A549 (cell line): ENCODE measurements around the gene TMEM203. TPM values are rescaled to one million over a fixed set of nuclear protein-coding genes. Genes with fewer than 3 reads are reported as not detected.
A peak's percentile ranks its signal among the peaks of the same experiment; 100 is the strongest.

Experiments
- ATAC-seq, 2 experiments: fragments of 200-7000 bp in 1 of 2; fragments of >200 bp in 1 of 2; cut with Nextera tagmentation in 1 of 2; cut with Tn5 transposase in 1 of 2; 3 replicates each; pipeline versions ENCODE4 v1.8.0 to v1.9.1; 2018 to 2020; ENCODE audit warnings: mild to moderate bottlenecking in 1 of 2, moderate library complexity in 1 of 2
- CTCF ChIA-PET: fragments of 300-600 bp; sonication (Branson Sonifier 250); formaldehyde crosslinking; extraction: SDS; loops from one replicate; lab custom pipeline; 2021; ENCODE audit warnings: antibody characterized with exemption, inconsistent platforms; lab: Yijun Ruan, JAX
- POLR2A ChIA-PET: fragments of 350-600 bp; formaldehyde crosslinking; extraction: SDS; loops from one replicate; lab custom pipeline; 2021; ENCODE audit warnings: antibody characterized with exemption, inconsistent platforms; lab: Yijun Ruan, JAX
- DNase-seq, 2 experiments: peaks; one replicate each; pipeline versions ENCODE4 v3.0.0 to v3.0.0-alpha.2; 2011 to 2016; ENCODE audit warnings: low read depth in 1 of 2, low spot score in 1 of 2
- FAIRE-seq: peaks from 2 replicates; lab custom pipeline; 2011; peaks lifted over from hg19 to GRCh38; lab: Jason Lieb, UNC
- H3K27ac ChIP-seq, 2 experiments: fragments of >200 bp; sonication (Bioruptor Twin); formaldehyde crosslinking; 3 replicates each; pipeline ENCODE4 v1.5.1; 2016 to 2017
- H3K4me1 ChIP-seq: fragments of >200 bp; sonication (Bioruptor Twin); formaldehyde crosslinking; 3 replicates; pipeline ENCODE4 v1.6.1; 2016
- H3K4me2 ChIP-seq: fragments of >200 bp; sonication (Bioruptor Twin); formaldehyde crosslinking; 3 replicates; pipeline ENCODE4 v1.6.1; 2016
- H3K4me3 ChIP-seq: fragments of >200 bp; sonication (Bioruptor Twin); formaldehyde crosslinking; 3 replicates; pipeline ENCODE4 v1.5.1; 2016
- H3K9me3 ChIP-seq: fragments of >200 bp; sonication (Bioruptor Twin); formaldehyde crosslinking; 3 replicates; pipeline ENCODE4 v1.6.1; 2016
- HEYL ChIP-seq: fragments of 250-450 bp; sonication (Bioruptor Pico); IDR thresholded peaks from 2 replicates; pipeline ENCODE4 v1.8.0; 2021; ENCODE audit warnings: mild to moderate bottlenecking, moderate library complexity
- HOXA7 ChIP-seq: fragments of 250-450 bp; sonication (Bioruptor Pico); IDR thresholded peaks from 2 replicates; pipeline ENCODE4 v1.5.0; 2020; ENCODE audit warnings: mild to moderate bottlenecking, moderate library complexity
- HOXB13 ChIP-seq: fragments of 250-450 bp; sonication (Bioruptor Pico); IDR thresholded peaks from 2 replicates; pipeline ENCODE4 v1.5.0; 2020; ENCODE audit warnings: low read depth, mild to moderate bottlenecking, moderate library complexity
- JUN ChIP-seq, 2 experiments: fragments of >200 bp; sonication (Bioruptor Twin); formaldehyde crosslinking; IDR thresholded peaks; 2 replicates in 1 of 2; 3 replicates in 1 of 2; pipeline ENCODE4 v1.6.1; 2016 to 2017
- PBX3 ChIP-seq: IDR thresholded peaks from 2 replicates; pipeline ENCODE4 v1.6.1; 2012
- POLR2A ChIP-seq: IDR thresholded peaks from 2 replicates; pipeline ENCODE4 v1.6.1; 2012; ENCODE audit warnings: mild to moderate bottlenecking, low read length
- RAD21 ChIP-seq, 2 experiments: fragments of >200 bp in 1 of 2; sonication (Bioruptor Twin) in 1 of 2; formaldehyde crosslinking in 1 of 2; IDR thresholded peaks in 1 of 2; conservative IDR thresholded peaks in 1 of 2; 2 replicates in 1 of 2; 3 replicates in 1 of 2; pipeline ENCODE4 v1.6.1; 2012 to 2018; ENCODE audit warnings: inconsistent platforms in 1 of 2
- SMC3 ChIP-seq: fragments of >200 bp; sonication (Bioruptor Twin); formaldehyde crosslinking; IDR thresholded peaks from 3 replicates; pipeline ENCODE4 v1.6.1; 2018; ENCODE audit warnings: inconsistent platforms
- ZFP36 ChIP-seq: fragments of 450-650 bp; IDR thresholded peaks from 2 replicates; pipeline ENCODE4 v1.6.1; 2014; ENCODE audit warnings: borderline replicate concordance; ENCODE audit not compliant: partially characterized antibody
- WGBS: methylation state at CpG from one replicate; pipeline ENCODE4 v1.1.6; 2017; ENCODE audit errors: missing lambda C conversion rate; 5-methylcytosine and 5-hydroxymethylcytosine counted together
- polyA plus RNA-seq, 4 experiments: library from polyadenylated mRNA; depleted of rRNA in 3 of 4; stranded (reverse); fragments of >200 nt; fragmentation: RNase III in 1 of 4; extraction: RNeasy Plus Mini Kit Qiagen cat#74134 plus additional on column Dnase treatment in 1 of 4; gene quantifications; 2 replicates in 3 of 4; 3 replicates in 1 of 4; pipeline ENCODE4 v1.2.3, GENCODE V29; 2011 to 2017
- TF ChIP-seq, protein P1 (sequence below): fragments of >200 bp; sonication (Bioruptor Twin); formaldehyde crosslinking; IDR thresholded peaks from 3 replicates; pipeline ENCODE4 v1.5.1; 2016

Gene TMEM203
- polyA plus RNA-seq, 2 of the 4 experiments (the other 2 are of a cell fraction) = 31.0 to 47.3 TPM

DNA sequence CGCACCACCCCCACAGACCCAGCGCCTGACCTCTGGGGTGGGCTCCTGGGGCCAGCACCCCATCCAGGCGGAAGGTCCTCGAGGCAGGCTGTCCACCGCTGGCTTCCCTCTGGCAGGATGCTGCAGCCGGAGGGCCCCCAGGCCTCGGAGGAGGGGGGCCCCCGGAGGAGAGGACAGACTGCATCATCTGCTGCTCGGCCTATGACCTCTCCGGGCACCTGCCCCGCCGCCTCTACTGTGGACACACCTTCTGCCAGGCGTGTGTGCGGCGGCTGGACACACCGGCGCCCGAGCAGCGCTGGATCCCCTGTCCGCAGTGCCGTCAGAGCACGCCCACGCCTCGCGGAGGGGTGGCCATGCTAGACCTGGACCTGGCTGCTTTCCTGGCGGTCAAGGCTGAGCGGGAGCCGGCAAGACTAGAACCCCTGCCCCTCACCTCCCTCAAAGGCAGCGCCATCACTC, 23.1 kb upstream of the TMEM203 start:
- ChIA-PET CTCF (interaction anchor here (0.5 to 10.1 kb wide), 18 partner anchors 10 to 200 kb away, joined by 3 to 113 read pairs (median 12); partner anchors contain the start of genes ANAPC2, NDOR1, NPDC1 and SAPCD2), POLR2A (interaction anchor here (2.3 kb wide), 1 partner anchor 40 kb away, joined by 8 read pairs; the partner anchor contains the start of genes ANAPC2 and SSNA1)
- Histone ChIP-seq H3K9me3 (no peaks in the 10 kb centered on the region), H3K4me3 (no peak overlapping the region), H3K4me2 (no peak overlapping the region), H3K27ac (no peak overlapping the region), H3K4me1 (peaks cover 58% of the 10 kb centered on the region)
- 82% methylated on average over 6 of the region's 29 CpGs for WGBS
- DNase-seq = no peak
- no peak for TF ChIP-seq HOXB13
- no peak for FAIRE-seq
- ATAC-seq = no peak

DNA sequence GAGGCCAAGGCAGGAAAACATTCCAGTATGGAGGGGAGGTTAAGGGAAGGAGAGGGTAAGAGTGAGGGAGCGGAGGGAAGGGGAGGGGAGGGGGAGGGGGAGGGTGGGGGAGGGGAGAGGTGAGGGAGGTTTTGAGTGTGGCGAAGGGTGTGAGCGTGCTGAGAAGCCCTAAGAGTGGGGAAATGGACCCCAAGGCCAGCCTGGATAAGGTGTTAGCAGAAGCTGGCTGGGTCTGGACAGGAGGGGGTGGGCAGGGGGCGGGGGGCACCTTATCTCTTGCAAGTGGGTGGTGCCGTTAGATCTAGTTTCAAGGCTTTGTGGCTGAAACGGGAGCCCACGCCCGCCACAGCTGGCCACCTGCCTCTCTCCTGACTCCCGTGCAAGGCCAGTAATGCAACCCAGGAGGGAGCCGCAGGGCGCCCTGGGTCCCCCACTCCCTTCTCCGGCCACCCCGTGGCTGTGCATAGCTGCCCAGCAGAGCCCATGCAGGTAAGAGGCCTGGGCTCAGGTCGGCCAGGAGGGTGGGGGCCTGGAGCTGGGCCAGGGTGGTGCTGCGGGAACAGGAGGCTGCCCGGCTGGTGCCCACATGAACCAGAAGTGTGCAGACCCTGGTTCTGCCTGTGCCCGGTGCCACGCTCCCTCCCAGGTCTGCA, 22.5 kb upstream of the TMEM203 start:
- TF ChIP-seq, protein P1, sequence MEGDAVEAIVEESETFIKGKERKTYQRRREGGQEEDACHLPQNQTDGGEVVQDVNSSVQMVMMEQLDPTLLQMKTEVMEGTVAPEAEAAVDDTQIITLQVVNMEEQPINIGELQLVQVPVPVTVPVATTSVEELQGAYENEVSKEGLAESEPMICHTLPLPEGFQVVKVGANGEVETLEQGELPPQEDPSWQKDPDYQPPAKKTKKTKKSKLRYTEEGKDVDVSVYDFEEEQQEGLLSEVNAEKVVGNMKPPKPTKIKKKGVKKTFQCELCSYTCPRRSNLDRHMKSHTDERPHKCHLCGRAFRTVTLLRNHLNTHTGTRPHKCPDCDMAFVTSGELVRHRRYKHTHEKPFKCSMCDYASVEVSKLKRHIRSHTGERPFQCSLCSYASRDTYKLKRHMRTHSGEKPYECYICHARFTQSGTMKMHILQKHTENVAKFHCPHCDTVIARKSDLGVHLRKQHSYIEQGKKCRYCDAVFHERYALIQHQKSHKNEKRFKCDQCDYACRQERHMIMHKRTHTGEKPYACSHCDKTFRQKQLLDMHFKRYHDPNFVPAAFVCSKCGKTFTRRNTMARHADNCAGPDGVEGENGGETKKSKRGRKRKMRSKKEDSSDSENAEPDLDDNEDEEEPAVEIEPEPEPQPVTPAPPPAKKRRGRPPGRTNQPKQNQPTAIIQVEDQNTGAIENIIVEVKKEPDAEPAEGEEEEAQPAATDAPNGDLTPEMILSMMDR = no peak
- TF ChIP-seq JUN (IDR thresholded peaks at IDR 0.05) (no peak), ZFP36 (no peak), PBX3 (peak; percentile 26; the same call in 1 of the 2 replicates)
- Histone ChIP-seq H3K9me3 (no peaks in the 10 kb centered on the region), H3K27ac (no peak overlapping the region), H3K4me1 (peaks cover 59% of the 10 kb centered on the region), H3K4me3 (no peak overlapping the region), H3K4me2 (peak overlapping the region; percentile 77)
- no peak for FAIRE-seq
- no peak for DNase-seq
- CTCF ChIA-PET = interaction anchor here (0.5 to 10.1 kb wide), 31 partner anchors 11 to 421 kb away, joined by 3 to 113 read pairs (median 7); partner anchors contain the start of genes ANAPC2, LRRC26, NDOR1 and NELFB
- ATAC-seq = no peak
- POLR2A ChIA-PET = interaction anchor here (1.5 to 3.5 kb wide), 3 partner anchors 12 to 65 kb away, joined by 3 to 27 read pairs (median 8); partner anchors contain the start of genes ANAPC2, SSNA1 and TUBB4B
- WGBS = 37% methylated on average over 12 of the region's 18 CpGs

- no peak within 1 kb of the TSS for H3K4me3 ChIP-seq
- peaks cover 66% of the 10 kb centered on the region for H3K4me1 ChIP-seq
- DNase-seq (peak; percentile 78 to 84), ATAC-seq (peak; percentile 42 to 71)
- CTCF ChIA-PET = interaction anchor here (0.5 to 10.1 kb wide), 42 partner anchors 10 to 441 kb away, joined by 3 to 113 read pairs (median 5); partner anchors contain the start of genes ANAPC2, LRRC26, MAMDC4 and MAN1B1
- no peaks in the 10 kb centered on the region for H3K9me3 ChIP-seq
- H3K27ac ChIP-seq = peak within 1 kb of the TSS; percentile 63 to 89
- TF ChIP-seq HOXA7 (CRISPR knock-in tag) (no peak), HEYL (no peak), POLR2A (0 out of 2 replicates have a peak, but pooled peaks have one; percentile 1), RAD21 (conservative IDR thresholded peaks at IDR 0.05 in 1 of 2, IDR thresholded peaks at IDR 0.05 in 1 of 2) (peak; percentile 92 to 94), ZFP36 (peak; percentile 88), SMC3 (peak; percentile 86)
- TF ChIP-seq, protein P1 = peak; percentile 88
- TF ChIP-seq, all 56 proteins: peak for 5
- POLR2A ChIA-PET = interaction anchor here (1.5 to 3.5 kb wide), 3 partner anchors 13 to 64 kb away, joined by 3 to 27 read pairs (median 8); partner anchors contain the start of genes ANAPC2, SSNA1 and TUBB4B
- 45% methylated on average over 19 of the region's 25 CpGs for WGBS
- peak within 1 kb of the TSS; percentile 77 for H3K4me2 ChIP-seq
- no peak for FAIRE-seq
Measured at GRCh38 chr9:137227054-137227852, 21.8 kb upstream of the TMEM203 start, which contains the start of gene RNF224. Gene RNF224, plus strand, starts transcription at chr9:137227502. Its CDS starts 834 bp downstream, at chr9:137228336.
